GM21717 (cell line): ENCODE measurements around the gene AADAC.
"Not testable (repeated sequence)": the region's sequence is repeated elsewhere in the genome, so short reads cannot be mapped to it uniquely, and the experiment has no call there.

Source experiments
- ATAC-seq: cut with Tn5 transposase; IDR thresholded peaks from one replicate; pipeline ENCODE4 v1.9.1; 2021; ENCODE audit warnings: mild to moderate bottlenecking, moderate library complexity; ENCODE audit not compliant: unreplicated experiment

The AADAC gene

GRCh38 chr3:151852074-151852811, 38.3 kb downstream of the AADAC start:
- ATAC-seq: no peak

- ATAC-seq: no peak
These were observed 42.2 kb downstream of the AADAC start for GRCh38 chr3:151856118-151856517.

DNA sequence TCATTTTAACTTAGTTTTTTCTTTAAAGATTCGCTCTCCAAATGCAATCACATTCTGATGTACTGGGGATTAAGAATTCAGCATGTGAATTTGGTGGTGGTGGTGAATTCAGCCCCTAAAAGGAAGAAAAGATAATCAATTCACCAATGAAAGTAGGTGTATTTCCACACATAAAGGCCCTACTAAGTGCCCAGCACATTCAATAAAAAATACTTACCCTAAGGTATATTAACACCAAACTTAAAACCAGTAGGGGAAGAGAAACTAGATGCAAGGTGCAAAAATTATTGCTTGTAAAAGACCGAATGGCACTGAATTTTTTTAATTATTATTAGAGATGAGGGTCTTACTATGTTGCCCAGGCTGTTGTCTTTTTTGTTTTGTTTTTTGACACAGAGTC, 42.7 kb downstream of the AADAC start:
- ATAC-seq: no peak

GRCh38 chr3:151859233-151859673, 45.3 kb downstream of the AADAC start:
- no peak for ATAC-seq

DNA sequence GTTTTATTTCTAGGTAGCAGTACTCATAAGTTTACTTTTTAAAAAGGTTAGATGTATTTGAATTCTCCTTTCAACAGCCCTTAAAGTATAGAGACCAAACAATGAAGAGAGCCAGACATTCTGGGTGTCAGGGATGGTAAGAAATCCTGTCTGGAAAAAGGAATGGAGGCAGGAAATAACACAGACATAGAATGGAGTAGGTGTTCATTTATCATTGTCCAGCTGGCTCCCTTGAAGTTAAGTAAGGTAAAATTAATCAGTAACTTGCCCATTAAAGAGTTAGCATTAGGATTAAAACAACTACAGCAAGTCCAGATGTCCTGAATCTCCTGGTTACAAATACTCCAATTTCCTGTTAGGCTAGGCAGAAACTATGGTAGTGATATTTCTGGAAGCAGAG, 46.0 kb downstream of the AADAC start:
- ATAC-seq: no peak

GRCh38 chr3:151863611-151864010, 49.7 kb downstream of the AADAC start:
- no peak for ATAC-seq

- no peak for ATAC-seq
These were observed 50.6 kb downstream of the AADAC start for GRCh38 chr3:151864423-151865101.

DNA sequence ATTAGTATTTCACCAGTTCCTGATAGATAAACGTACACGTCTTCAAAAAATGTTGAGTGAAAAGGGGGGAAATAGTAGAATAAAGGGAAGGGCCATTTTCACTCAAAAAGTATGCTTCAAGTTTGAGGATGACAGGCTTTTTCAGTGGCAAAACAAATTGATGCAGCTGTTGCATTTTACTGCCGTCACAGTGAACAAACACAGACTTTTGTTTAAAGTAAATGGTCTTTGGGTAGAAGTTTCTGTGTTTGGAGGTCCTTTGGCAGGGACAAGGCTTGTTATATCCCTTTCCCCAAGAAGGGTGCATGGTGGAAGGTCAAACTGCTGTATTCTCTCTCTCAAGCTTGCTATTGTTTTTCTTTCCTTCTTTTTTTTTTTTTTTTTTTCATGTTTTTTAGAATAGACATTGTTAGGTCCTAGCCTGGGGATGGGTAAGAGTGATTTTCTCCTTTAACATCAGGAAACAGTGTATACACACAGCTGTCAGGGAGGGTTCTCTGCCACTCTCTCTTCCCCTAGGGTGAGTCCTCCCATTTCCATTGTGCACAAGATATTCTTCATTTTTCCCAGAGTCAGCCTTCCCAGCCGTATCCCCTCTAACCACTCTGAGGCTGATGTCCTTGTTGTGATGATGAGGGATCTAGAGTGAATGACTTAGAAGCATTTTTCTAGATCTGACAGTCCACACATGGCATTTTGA, 52.9 kb downstream of the AADAC start:
- ATAC-seq: no peak

GRCh38 chr3:151867666-151868065, 53.8 kb downstream of the AADAC start:
- ATAC-seq: no peak

DNA sequence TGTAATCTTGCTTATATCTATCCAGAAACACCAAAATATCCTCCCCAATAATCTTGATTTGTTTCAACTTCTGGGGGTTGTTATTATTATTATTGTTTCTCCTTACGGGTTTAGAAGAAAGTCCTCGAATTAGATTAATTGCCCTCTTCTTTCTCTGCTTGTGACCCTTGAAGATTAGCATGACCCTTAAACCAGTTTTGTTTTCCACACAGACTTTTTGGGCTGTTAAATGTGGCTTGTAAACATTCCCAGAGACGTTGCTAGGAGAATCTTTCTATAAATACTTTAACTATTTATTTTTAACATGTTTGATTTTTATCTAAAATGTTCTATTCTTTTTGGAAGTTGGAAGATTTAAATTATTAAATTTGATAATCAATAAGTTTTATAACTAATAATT, 55.3 kb downstream of the AADAC start:
- ATAC-seq: no peak

- peak; percentile 97 for ATAC-seq
These were observed 57.9 kb downstream of the AADAC start for GRCh38 chr3:151871639-151872468.

- ATAC-seq: no peak
These were observed 59.5 kb downstream of the AADAC start, which contains the start of gene SUCNR1 for GRCh38 chr3:151873398-151873797. SUCNR1 (plus strand) TSS chr3:151873643; CDS start chr3:151879893, 6,250 bp downstream.

- ATAC-seq: not testable (repeated sequence)
These were observed 60.2 kb downstream of the AADAC start for GRCh38 chr3:151874079-151874478.

GRCh38 chr3:151875759-151876158, 61.8 kb downstream of the AADAC start:
- peak; percentile 45 for ATAC-seq

GRCh38 chr3:151877269-151877668, 63.4 kb downstream of the AADAC start:
- no peak for ATAC-seq
